HG03039 (cell line): Measurements from ENCODE around the gene OPTN.

Experiments
- ATAC-seq: cut with Tn5 transposase; IDR thresholded peaks from one replicate; pipeline ENCODE4 v1.9.1; 2021; ENCODE audit warnings: mild to moderate bottlenecking, moderate library complexity; ENCODE audit not compliant: unreplicated experiment

The OPTN gene

DNA sequence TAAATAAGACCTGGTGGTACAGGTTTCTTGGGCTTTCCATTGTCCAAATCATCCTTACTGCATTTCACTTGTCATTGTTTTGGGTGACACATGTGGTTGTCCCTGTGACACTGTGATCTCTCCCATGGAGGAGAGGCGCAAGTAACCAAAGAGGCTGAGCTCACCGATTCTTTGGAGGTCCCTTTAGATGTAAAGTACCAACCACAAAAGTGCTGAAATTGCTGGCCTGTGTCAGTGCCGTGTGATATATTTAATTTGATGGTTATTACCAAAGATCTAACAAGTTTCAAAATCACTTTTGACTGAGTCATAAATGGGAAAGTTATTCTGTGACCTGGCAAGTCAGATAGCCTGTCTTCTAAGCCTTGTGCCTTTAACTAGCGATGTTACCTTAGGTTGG lies 80.8 kb downstream of the OPTN start:
- no peak for ATAC-seq

DNA sequence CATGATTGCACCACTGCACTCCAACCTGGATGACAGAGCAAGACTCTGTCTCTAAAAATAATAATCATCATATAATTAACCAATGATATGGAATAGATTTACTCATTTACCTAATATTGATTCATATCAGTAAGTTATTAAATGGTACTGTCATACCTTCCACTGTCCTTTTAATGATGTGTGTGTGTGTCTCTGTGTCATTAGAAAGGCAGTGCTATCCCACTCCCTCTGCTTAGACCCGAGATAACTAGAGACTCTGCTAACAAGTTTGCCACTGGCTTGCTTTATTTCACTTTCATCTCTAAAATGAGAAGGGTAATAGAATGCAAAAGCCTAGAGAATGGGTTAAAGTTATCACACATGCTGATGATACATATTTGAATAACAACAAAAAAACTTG lies 82.5 kb downstream of the OPTN start:
- no peak for ATAC-seq

DNA sequence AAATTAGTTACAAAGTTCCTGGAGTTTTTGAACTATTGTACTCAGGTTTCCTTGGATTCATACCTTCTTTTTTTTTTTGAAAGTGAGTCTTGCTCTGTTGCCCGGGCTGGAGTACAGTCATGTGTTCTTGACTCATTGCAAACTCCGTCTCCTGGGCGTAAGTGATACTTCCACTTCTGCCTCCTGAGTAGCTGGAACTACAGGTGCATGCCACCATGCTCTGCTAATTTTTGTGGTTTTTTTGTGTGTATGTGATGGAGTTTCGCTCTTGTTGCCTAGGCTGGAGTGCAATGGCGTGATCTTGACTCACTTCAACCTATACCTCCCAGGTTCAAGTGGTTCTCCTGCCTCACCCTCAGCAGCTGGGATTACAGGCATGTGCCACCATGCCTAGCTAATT lies 83.7 kb downstream of the OPTN start:
- ATAC-seq: no peak

DNA sequence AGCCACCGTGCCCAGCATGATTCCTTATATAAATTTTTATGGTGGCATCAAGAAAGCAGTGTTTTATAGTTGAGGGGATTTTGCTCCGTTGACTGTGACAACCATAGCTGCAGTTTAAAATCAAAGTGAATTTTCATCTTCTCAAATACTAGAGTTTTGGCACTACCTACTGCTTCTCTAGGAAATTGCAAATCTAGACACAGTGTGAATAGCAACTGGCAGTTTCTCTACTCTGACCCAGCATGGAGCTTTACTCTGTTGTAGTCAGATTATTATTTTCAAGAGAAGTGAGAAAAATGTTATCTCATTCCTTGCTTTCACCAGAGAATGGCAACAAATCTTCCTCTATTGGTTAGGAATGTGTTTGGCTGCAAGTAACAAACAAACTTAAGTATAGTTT lies 84.3 kb downstream of the OPTN start:
- ATAC-seq: no peak

DNA sequence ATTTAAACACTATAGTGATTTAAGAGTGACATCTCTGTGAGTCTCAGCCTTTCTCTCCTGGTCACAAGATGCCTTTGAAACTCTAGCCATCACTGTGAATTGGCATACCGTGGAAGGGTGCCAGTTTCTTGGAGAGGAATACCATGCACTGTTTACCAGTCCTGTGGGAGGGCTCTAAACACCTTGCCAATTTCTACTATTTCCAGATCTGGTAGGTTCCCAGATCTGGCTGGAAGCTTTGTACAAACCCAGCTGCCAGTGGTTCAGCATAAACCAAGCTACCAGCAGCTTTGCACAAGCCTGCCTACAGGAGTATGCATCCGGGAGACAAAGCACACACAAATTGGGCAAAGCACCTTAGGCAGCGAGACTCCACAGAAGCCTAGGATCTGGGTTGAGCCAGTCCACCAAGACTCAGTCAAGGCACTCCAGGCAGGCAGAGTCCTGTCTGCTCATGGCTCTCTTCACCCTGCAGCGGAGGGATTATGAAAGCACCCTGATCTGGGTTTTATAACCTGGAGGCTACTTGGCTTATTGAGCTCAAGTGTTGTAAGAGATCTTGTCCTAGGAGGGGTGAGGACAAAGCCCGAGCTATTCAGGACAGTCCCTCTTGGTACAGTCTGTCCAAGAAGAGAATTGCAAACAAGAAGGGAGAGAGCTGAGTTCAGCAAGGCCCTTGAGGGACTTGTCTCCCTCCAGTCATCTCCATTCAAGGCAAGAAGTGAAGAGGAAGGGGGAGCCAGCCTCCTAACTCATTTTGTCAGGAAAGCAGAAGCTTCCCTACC lies 85.0 kb downstream of the OPTN start:
- no peak for ATAC-seq

DNA sequence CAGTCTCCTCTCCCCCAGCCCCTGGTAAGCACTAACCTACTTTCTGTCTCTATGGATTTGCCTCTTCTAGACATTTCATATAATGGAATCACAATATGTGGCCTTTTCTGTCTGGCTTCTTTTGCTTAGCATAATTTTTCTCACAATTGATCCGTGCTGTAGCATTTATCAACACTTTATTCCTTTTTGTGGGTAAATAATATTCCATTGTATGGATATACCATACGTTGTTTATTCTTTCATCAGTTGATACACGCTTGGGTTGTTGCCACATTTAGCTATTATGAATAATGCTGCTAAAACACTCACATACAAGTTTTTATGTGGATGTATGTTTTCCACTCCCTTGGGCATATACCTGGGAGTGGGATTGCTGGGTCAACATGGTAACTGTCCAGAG lies 87.2 kb downstream of the OPTN start:
- ATAC-seq: no peak
